BLaER1 (cell line): ENCODE measurements around the gene ANKRD49.
A peak's percentile ranks its signal among the peaks of the same experiment; 100 is the strongest.

Experiments used
- H3K27ac ChIP-seq: shearing (Covaris generic); formaldehyde crosslinking; 2 replicates; pipeline ENCODE4 v1.8.1; 2022
- H3K27me3 ChIP-seq: shearing (Covaris generic); formaldehyde crosslinking; 2 replicates; pipeline ENCODE4 v1.8.1; 2022
- H3K36me3 ChIP-seq: shearing (Covaris generic); formaldehyde crosslinking; 2 replicates; pipeline ENCODE4 v1.8.1; 2022
- H3K4me1 ChIP-seq: shearing (Covaris generic); formaldehyde crosslinking; 2 replicates; pipeline ENCODE4 v1.8.1; 2022
- H3K4me2 ChIP-seq: shearing (Covaris generic); formaldehyde crosslinking; 2 replicates; pipeline ENCODE4 v1.8.1; 2022
- H3K4me3 ChIP-seq: shearing (Covaris generic); formaldehyde crosslinking; 2 replicates; pipeline ENCODE4 v1.8.1; 2022
- H3K9ac ChIP-seq: shearing (Covaris generic); formaldehyde crosslinking; 2 replicates; pipeline ENCODE4 v1.8.1; 2022
- H3K9me3 ChIP-seq: shearing (Covaris generic); formaldehyde crosslinking; 2 replicates; pipeline ENCODE4 v1.8.1; 2022
- H4K20me1 ChIP-seq: shearing (Covaris generic); formaldehyde crosslinking; 2 replicates; pipeline ENCODE4 v1.8.1; 2022
- Cebpa-rat ChIP-seq: shearing (Covaris generic); IDR thresholded peaks from 2 replicates; pipeline ENCODE4 v1.8.1; 2022

Gene ANKRD49

GRCh38 chr11:94457118-94458029 lies 36.4 kb upstream of the ANKRD49 start:
- no peak overlapping the region for H3K4me2 ChIP-seq
- no peaks in the 10 kb centered on the region for H3K4me1 ChIP-seq
- H3K9me3 ChIP-seq: peaks cover 5% of the 10 kb centered on the region; the same call in 1 of the 2 replicates
- no peaks in the 10 kb centered on the region for H3K27me3 ChIP-seq
- no peak overlapping the region for H3K9ac ChIP-seq
- no peak overlapping the region for H3K4me3 ChIP-seq
- no peak overlapping the region for H3K27ac ChIP-seq
- no peak for TF ChIP-seq Cebpa-rat
- H4K20me1 ChIP-seq: no peaks in the 10 kb centered on the region
- H3K36me3 ChIP-seq: peaks cover 71% of the 10 kb centered on the region

GRCh38 chr11:94459576-94459975 lies 34.2 kb upstream of the ANKRD49 start:
- Histone ChIP-seq H3K9ac (no peak overlapping the region), H3K4me1 (no peaks in the 10 kb centered on the region), H3K4me3 (no peak overlapping the region), H3K27ac (no peak overlapping the region), H4K20me1 (no peaks in the 10 kb centered on the region), H3K4me2 (no peak overlapping the region), H3K36me3 (peaks cover 60% of the 10 kb centered on the region), H3K27me3 (no peaks in the 10 kb centered on the region), H3K9me3 (no peaks in the 10 kb centered on the region)
- no peak for TF ChIP-seq Cebpa-rat

DNA sequence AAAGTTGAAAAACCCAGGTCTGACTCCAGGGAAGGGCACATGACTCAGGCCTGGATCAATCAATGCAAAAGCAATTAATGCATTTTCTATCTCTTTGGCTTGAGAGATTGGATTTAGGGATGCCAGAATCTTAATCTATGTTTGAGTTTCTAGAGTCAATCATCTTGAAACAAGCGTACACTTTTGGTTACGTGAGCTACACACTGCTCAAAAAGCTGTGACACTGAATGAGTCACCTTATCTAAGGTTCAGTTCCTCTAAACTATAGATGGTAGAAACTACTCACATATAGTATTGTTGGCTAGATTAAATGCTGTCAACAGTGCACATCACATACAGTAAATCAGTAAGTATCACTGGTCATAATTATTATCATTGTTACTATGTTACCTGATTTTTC lies 24.4 kb upstream of the ANKRD49 start:
- Histone ChIP-seq H3K4me1 (no peaks in the 10 kb centered on the region), H3K36me3 (peaks cover 79% of the 10 kb centered on the region), H3K27ac (no peak overlapping the region), H3K9ac (no peak overlapping the region), H3K4me2 (no peak overlapping the region), H3K27me3 (no peaks in the 10 kb centered on the region), H3K4me3 (no peak overlapping the region), H3K9me3 (no peaks in the 10 kb centered on the region), H4K20me1 (no peaks in the 10 kb centered on the region)
- TF ChIP-seq Cebpa-rat: no peak

DNA sequence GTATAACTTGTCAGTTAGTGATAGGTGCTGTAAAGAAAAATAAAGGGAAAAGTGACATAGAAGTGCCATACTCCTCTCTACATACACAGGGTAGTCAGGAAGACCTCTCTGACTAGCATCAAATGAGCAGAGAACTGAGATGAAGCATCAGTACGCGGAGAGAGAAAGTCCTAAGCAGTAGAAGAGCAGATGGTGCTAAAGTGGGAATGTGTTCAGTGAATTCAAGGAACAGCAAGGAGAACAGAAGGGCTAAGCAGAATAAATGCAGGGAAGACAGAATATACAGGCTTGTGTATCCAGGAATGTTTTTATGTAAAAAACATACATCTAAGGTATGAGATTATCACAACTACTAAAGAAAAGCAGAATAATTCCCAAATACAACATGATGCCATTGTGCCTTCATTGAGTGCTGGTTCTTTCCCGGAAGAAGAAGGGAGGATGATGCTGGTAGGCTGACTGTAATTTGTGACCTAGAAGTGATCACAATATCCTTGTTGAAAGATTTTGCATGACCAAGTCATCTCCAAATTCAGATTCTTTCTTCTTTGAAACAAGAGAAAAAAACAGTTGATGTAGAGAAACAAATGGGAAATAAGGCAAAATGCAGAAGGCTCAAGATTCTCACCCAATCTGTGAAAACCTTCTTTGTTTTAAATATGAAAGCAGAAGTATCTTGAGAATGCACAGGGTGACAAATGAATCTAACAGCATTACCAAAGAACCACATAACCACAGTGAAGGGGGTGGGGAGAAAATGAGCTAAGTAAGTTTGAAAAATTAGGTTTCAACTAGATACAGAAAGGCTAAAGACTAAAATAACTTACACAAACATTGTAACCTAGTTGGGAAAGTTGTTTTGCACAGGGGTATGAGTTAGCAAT lies 20.6 kb upstream of the ANKRD49 start:
- H3K4me3 ChIP-seq: no peak overlapping the region
- H3K9ac ChIP-seq: no peak overlapping the region
- H3K4me2 ChIP-seq: no peak overlapping the region
- no peak overlapping the region for H3K27ac ChIP-seq
- no peaks in the 10 kb centered on the region for H3K27me3 ChIP-seq
- TF ChIP-seq Cebpa-rat: no peak
- peaks cover 78% of the 10 kb centered on the region for H3K36me3 ChIP-seq
- no peaks in the 10 kb centered on the region for H4K20me1 ChIP-seq
- H3K4me1 ChIP-seq: peaks cover 8% of the 10 kb centered on the region
- no peaks in the 10 kb centered on the region for H3K9me3 ChIP-seq

DNA sequence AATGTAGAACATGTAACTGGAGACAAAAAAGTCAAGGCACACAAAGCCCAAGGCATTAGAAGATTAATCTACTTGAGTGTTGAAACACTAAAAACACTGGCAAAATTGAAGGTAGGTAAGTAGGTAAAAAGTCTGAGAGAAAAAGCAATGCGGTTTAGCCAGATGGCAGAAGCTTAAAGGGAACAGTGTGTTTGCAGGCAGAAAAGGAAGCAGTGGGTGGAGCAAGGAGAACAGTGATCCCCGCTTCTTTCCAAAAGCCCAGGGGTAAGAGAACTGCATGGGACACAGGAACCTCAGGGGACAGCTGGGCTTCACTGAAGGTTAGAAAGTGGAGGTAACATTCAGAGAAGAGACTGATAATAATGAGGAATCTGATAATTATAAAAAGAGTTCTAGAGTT lies 16.2 kb upstream of the ANKRD49 start:
- Histone ChIP-seq H3K27me3 (no peaks in the 10 kb centered on the region), H3K9ac (no peak overlapping the region), H4K20me1 (no peaks in the 10 kb centered on the region), H3K4me3 (no peak overlapping the region), H3K4me2 (peak overlapping the region; percentile 8; the same call in 1 of the 2 replicates), H3K36me3 (peaks cover 74% of the 10 kb centered on the region), H3K4me1 (peaks cover 9% of the 10 kb centered on the region), H3K27ac (no peak overlapping the region), H3K9me3 (no peaks in the 10 kb centered on the region)
- no peak for TF ChIP-seq Cebpa-rat

- peaks cover 77% of the 10 kb centered on the region for H3K36me3 ChIP-seq
- H3K4me3 ChIP-seq: no peak overlapping the region
- peaks cover 9% of the 10 kb centered on the region for H3K4me1 ChIP-seq
- no peaks in the 10 kb centered on the region for H3K9me3 ChIP-seq
- H3K4me2 ChIP-seq: no peak overlapping the region
- no peak overlapping the region for H3K9ac ChIP-seq
- no peak for TF ChIP-seq Cebpa-rat
- H3K27ac ChIP-seq: no peak overlapping the region
- no peaks in the 10 kb centered on the region for H3K27me3 ChIP-seq
- H4K20me1 ChIP-seq: no peaks in the 10 kb centered on the region
Measured at GRCh38 chr11:94481342-94481741, 12.4 kb upstream of the ANKRD49 start.

DNA sequence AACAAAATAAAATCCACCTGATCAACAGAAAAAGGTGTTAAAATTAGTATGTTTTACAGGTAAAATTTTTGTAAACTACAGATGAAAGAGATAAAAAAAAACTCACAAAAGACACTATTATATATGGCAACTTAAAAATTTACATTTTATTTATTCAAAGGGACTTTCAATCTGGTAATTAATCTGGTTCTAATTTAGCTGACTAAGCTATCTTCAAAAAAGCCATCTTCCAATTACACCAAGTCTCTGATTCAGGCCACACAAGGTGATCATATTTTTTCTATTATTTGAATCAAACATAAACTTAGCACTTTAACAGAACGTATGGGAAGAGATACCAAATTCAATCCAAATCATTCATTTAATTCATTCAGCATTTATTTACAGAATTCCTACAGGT lies 7.7 kb upstream of the ANKRD49 start:
- Histone ChIP-seq H3K4me2 (no peak overlapping the region), H3K27me3 (no peaks in the 10 kb centered on the region), H4K20me1 (no peaks in the 10 kb centered on the region), H3K9ac (no peak overlapping the region), H3K4me3 (no peak overlapping the region), H3K27ac (no peak overlapping the region), H3K4me1 (no peaks in the 10 kb centered on the region), H3K36me3 (peaks cover 93% of the 10 kb centered on the region), H3K9me3 (no peaks in the 10 kb centered on the region)
- no peak for TF ChIP-seq Cebpa-rat

DNA sequence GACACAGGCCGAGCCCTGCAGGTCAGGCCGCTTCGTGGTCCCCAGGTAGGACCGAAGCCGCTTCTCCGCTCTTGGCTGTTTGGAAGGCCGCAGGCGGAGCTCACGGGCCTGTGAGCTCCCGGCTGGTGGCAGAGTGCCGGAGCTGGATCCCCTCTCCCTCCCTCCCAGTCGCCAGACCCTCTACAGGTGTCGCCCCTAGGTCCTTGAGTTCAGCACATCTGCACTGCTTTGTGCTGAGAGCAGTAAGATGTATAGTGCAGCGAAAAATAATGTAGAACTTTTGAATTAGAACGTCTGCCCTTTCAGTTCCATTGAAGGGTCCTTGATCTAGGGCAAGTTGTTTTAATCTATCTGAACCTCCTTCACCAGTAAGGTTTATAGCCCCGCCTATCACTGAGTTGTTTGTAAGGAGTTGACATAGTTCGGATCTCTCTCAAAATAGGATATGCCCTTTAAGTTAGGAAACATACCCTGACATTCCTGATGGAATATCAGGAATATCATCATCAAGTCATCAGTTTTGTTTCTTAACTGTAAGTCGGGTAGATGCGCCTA lies 419 bp downstream of the ANKRD49 start:
- Histone ChIP-seq H3K9me3 (no peaks in the 10 kb centered on the region), H4K20me1 (peaks cover 18% of the 10 kb centered on the region; the same call in 1 of the 2 replicates), H3K36me3 (peaks cover 43% of the 10 kb centered on the region), H3K27me3 (no peaks in the 10 kb centered on the region), H3K4me2 (peak overlapping the region; percentile 87), H3K27ac (peak overlapping the region; percentile 90), H3K9ac (peak overlapping the region; percentile 95), H3K4me1 (peaks cover 29% of the 10 kb centered on the region), H3K4me3 (peak overlapping the region; percentile 85)
- no peak for TF ChIP-seq Cebpa-rat

GRCh38 chr11:94500181-94500580 lies 6.4 kb downstream of the ANKRD49 start:
- Histone ChIP-seq H3K4me2 (no peak overlapping the region), H3K27ac (no peak overlapping the region), H3K9ac (no peak overlapping the region), H3K36me3 (peaks cover 49% of the 10 kb centered on the region), H3K9me3 (no peaks in the 10 kb centered on the region), H3K4me1 (peaks cover 8% of the 10 kb centered on the region), H4K20me1 (0 out of 2 replicates have a peak, but pooled peaks cover 9% of the 10 kb centered on the region), H3K4me3 (no peak overlapping the region), H3K27me3 (no peaks in the 10 kb centered on the region)
- TF ChIP-seq Cebpa-rat: no peak
